Gastroesophageal sphincter (tissue), 3 donors: ENCODE data around the gene ETFB.

Experiments used
- POLR2AphosphoS5 ChIP-seq: sonication (generic); formaldehyde crosslinking; IDR thresholded peaks from one replicate; pipeline ENCODE4 v1.6.1; 2017; ENCODE audit warnings: antibody characterized with exemption
- TF ChIP-seq, protein P1 (sequence below), 4 experiments: fragments of 200-600 bp in 2 of 4; fragments of 450-650 bp in 2 of 4; sonication (generic) in 1 of 4; IDR thresholded peaks; one replicate each; pipeline ENCODE4 v1.5.1; 2017 to 2019; ENCODE audit warnings: antibody characterized with exemption in 4 of 4, mild to moderate bottlenecking in 2 of 4, moderate library complexity in 2 of 4

- TF ChIP-seq, protein P1, sequence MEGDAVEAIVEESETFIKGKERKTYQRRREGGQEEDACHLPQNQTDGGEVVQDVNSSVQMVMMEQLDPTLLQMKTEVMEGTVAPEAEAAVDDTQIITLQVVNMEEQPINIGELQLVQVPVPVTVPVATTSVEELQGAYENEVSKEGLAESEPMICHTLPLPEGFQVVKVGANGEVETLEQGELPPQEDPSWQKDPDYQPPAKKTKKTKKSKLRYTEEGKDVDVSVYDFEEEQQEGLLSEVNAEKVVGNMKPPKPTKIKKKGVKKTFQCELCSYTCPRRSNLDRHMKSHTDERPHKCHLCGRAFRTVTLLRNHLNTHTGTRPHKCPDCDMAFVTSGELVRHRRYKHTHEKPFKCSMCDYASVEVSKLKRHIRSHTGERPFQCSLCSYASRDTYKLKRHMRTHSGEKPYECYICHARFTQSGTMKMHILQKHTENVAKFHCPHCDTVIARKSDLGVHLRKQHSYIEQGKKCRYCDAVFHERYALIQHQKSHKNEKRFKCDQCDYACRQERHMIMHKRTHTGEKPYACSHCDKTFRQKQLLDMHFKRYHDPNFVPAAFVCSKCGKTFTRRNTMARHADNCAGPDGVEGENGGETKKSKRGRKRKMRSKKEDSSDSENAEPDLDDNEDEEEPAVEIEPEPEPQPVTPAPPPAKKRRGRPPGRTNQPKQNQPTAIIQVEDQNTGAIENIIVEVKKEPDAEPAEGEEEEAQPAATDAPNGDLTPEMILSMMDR (IDR thresholded peaks at IDR 0.05), result no peak
- TF ChIP-seq POLR2AphosphoS5, result no peak
These were observed 20.8 kb upstream of the ETFB start for GRCh38 chr19:51386882-51387520.
